HepG2 (cell line): Measurements from ENCODE around the gene SCART1. TPM values are rescaled to one million over a fixed set of nuclear protein-coding genes. Genes with fewer than 3 reads are reported as not detected.

Source experiments
- ATAC-seq: fragments of 200-7000 bp; cut with Tn5 transposase; 3 replicates; pipeline ENCODE4 v1.9.1; 2020; ENCODE audit warnings: mild to moderate bottlenecking, moderate library complexity
- BruUV-seq: library from RNA; stranded (reverse); fragments of 400-500 nt; replicated peaks from 2 replicates; lab custom pipeline; 2021; lab: Mats Ljungman, UMichigan
- CTCF ChIA-PET: fragments of 300-600 bp; formaldehyde crosslinking; extraction: SDS; loops from one replicate; lab custom pipeline; 2021; ENCODE audit warnings: low total read pairs, inconsistent platforms, low intra/inter-chr PET ratio; lab: Yijun Ruan, JAX
- POLR2A ChIA-PET: fragments of 350-600 bp; sonication (Branson Sonifier 250); formaldehyde crosslinking; loops from one replicate; lab custom pipeline; 2020; ENCODE audit warnings: antibody characterized with exemption, inconsistent platforms; lab: Yijun Ruan, JAX
- DNase-seq: peaks from one replicate; pipeline ENCODE4 v3.0.0-alpha.2; 2015; ENCODE audit warnings: low spot score
- FAIRE-seq: peaks from 3 replicates; lab custom pipeline; 2011; peaks lifted over from hg19 to GRCh38; lab: Jason Lieb, UNC
- H2AFZ ChIP-seq: one replicate; pipeline ENCODE4 v1.6.1; 2011; ENCODE audit warnings: low read length, inconsistent platforms
- H3K27ac ChIP-seq: fragments of 300-600 bp; 3 replicates; pipeline ENCODE4 v1.8.0; 2011; ENCODE audit warnings: mixed run types, mild to moderate bottlenecking, mixed read lengths, low read length, inconsistent platforms; ENCODE audit not compliant: insufficient read depth; ENCODE audit errors: extremely low read length
- H3K27me3 ChIP-seq, 2 experiments: fragments of 200-600 bp in 1 of 2; 2 replicates in 1 of 2; 3 replicates in 1 of 2; pipeline versions ENCODE4 v1.6.0 to v1.8.0; 2011; ENCODE audit warnings: low read length in 2 of 2, mild to moderate bottlenecking in 2 of 2, moderate library complexity in 2 of 2, inconsistent platforms in 1 of 2; ENCODE audit not compliant: insufficient read depth in 2 of 2, control insufficient read depth in 1 of 2
- H3K36me3 ChIP-seq, 2 experiments: fragments of 200-600 bp in 1 of 2; replicated peaks in 1 of 2; 2 replicates in 1 of 2; 3 replicates in 1 of 2; pipeline versions ENCODE4 v1.5.1 to v1.8.0; 2011; ENCODE audit warnings: low read length in 2 of 2, inconsistent platforms in 1 of 2; ENCODE audit not compliant: insufficient read depth in 2 of 2, control insufficient read depth in 1 of 2
- H3K4me1 ChIP-seq: 2 replicates; pipeline ENCODE4 v1.5.1; 2012; ENCODE audit warnings: low read length, inconsistent platforms; ENCODE audit not compliant: insufficient read depth
- H3K4me2 ChIP-seq: 2 replicates; pipeline ENCODE4 v1.6.0; 2011; ENCODE audit warnings: low read depth, low read length, inconsistent platforms
- H3K4me3 ChIP-seq, 3 experiments: fragments of 200-600 bp in 1 of 3; sonication (generic), shearing (Covaris generic) in 1 of 3; replicated peaks in 1 of 3; 2 replicates each; pipeline ENCODE4 v1.5.1; 2011 to 2016; ENCODE audit warnings: low read length in 3 of 3, inconsistent platforms in 2 of 3, low read depth in 2 of 3, mild to moderate bottlenecking in 2 of 3, control low read depth in 1 of 3, mixed read lengths in 1 of 3; ENCODE audit not compliant: insufficient read depth in 1 of 3
- H3K79me2 ChIP-seq: one replicate; pipeline ENCODE4 v1.6.1; 2011; ENCODE audit warnings: low read length, inconsistent platforms; ENCODE audit not compliant: insufficient read depth
- H3K9ac ChIP-seq: 2 replicates; pipeline ENCODE4 v1.6.0; 2011; ENCODE audit warnings: mild to moderate bottlenecking, low read depth, low read length, inconsistent platforms; ENCODE audit not compliant: insufficient read depth
- H3K9me3 ChIP-seq: 2 replicates; pipeline ENCODE4 v1.5.1; 2012; ENCODE audit warnings: mild to moderate bottlenecking, low read length
- H4K20me1 ChIP-seq: 2 replicates; pipeline ENCODE4 v1.6.0; 2011; ENCODE audit warnings: inconsistent platforms, mild to moderate bottlenecking, low read length, moderate library complexity; ENCODE audit not compliant: insufficient read depth
- HMGA1 ChIP-seq: sonication (generic); formaldehyde crosslinking; conservative IDR thresholded peaks from 2 replicates; pipeline ENCODE4 v1.4.0; 2020; ENCODE audit warnings: missing genetic modification reagents
- KAT8 ChIP-seq: IDR thresholded peaks from 2 replicates; pipeline ENCODE4 v1.6.1; 2016; ENCODE audit warnings: missing genetic modification reagents, missing compliant biosample characterization
- MED13 ChIP-seq: sonication (generic); formaldehyde crosslinking; IDR thresholded peaks from 2 replicates; pipeline ENCODE4 v1.5.0; 2020; ENCODE audit warnings: missing genetic modification reagents
- NCOA2 ChIP-seq: sonication (generic); formaldehyde crosslinking; IDR thresholded peaks from 2 replicates; pipeline ENCODE4 v1.8.0; 2022; ENCODE audit warnings: inconsistent platforms
- REL ChIP-seq: sonication (generic); formaldehyde crosslinking; conservative IDR thresholded peaks from 2 replicates; pipeline ENCODE4 v1.8.0; 2022; ENCODE audit warnings: mild to moderate bottlenecking, missing genetic modification reagents, moderate library complexity
- SALL1 ChIP-seq: sonication (generic); formaldehyde crosslinking; IDR thresholded peaks from 2 replicates; pipeline ENCODE4 v1.8.0; 2022; ENCODE audit warnings: mild to moderate bottlenecking, missing genetic modification reagents
- ZBTB8A ChIP-seq: sonication (generic); formaldehyde crosslinking; IDR thresholded peaks from 2 replicates; pipeline ENCODE4 v1.4.0; 2020; ENCODE audit warnings: mild to moderate bottlenecking, low read depth, missing genetic modification reagents, borderline replicate concordance
- ZKSCAN5 ChIP-seq: sonication (generic); formaldehyde crosslinking; IDR thresholded peaks from 2 replicates; pipeline ENCODE4 v1.5.1; 2020; ENCODE audit warnings: mild to moderate bottlenecking, missing genetic modification reagents
- ZNF431 ChIP-seq: sonication (generic); formaldehyde crosslinking; IDR thresholded peaks from 2 replicates; pipeline ENCODE4 v1.9.0; 2022; ENCODE audit warnings: missing genetic modification reagents, low read depth, mild to moderate bottlenecking, borderline replicate concordance
- ZNF850 ChIP-seq: sonication (generic); formaldehyde crosslinking; conservative IDR thresholded peaks from 2 replicates; pipeline ENCODE4 v1.9.0; 2021; ENCODE audit warnings: mild to moderate bottlenecking, missing genetic modification reagents
- WGBS: methylation state at CpG from one replicate; pipeline ENCODE4 v1.1.6; 2017; ENCODE audit warnings: low lambda C conversion rate; 5-methylcytosine and 5-hydroxymethylcytosine counted together
- in situ Hi-C: cut with HindIII; loops from 2 replicates; pipeline ENCODE4 v1.10.0; 2017; ENCODE audit warnings: low pct_unique_long_range_greater_than_20kb; ENCODE audit not compliant: extremely low pct_ligation_motif_present
- intact Hi-C: fragments of 100-400 bp; cut with micrococcal nuclease; formaldehyde crosslinking; loops from one replicate; pipeline ENCODE4 v1.10.0; 2022; ENCODE audit not compliant: unreplicated experiment
- polyA plus RNA-seq, 8 experiments: library from polyadenylated mRNA; depleted of rRNA in 3 of 8; stranded (reverse) in 7 of 8; unstranded in 1 of 8; fragments of >200 nt; fragmentation: Illumina TruSeq in 4 of 8; extraction: Trizol in 4 of 8; gene quantifications; 2 replicates each; pipeline versions ENCODE4 v1.2.1 to v1.2.3, GENCODE V29; 2011 to 2016; ENCODE audit warnings: low read depth in 4 of 8, missing spikeins in 1 of 8, mixed read lengths in 1 of 8; ENCODE audit not compliant: insufficient read depth in 1 of 8
- total RNA-seq, 5 experiments: library from RNA; depleted of rRNA; stranded (reverse); fragments of >200 nt; fragmentation: Illumina TruSeq; extraction: Trizol; gene quantifications; 2 replicates each; pipeline ENCODE4 v1.2.3, GENCODE V29; 2016; ENCODE audit warnings: low read depth in 1 of 5
- TF ChIP-seq, protein P1 (sequence below): sonication (generic); formaldehyde crosslinking; IDR thresholded peaks from 2 replicates; pipeline ENCODE4 v1.5.0; 2020; ENCODE audit warnings: mild to moderate bottlenecking, low read depth, missing genetic modification reagents, borderline replicate concordance
- TF ChIP-seq, protein P2 (sequence below), 2 experiments: sonication (generic) in 1 of 2; formaldehyde crosslinking in 1 of 2; IDR thresholded peaks; 2 replicates each; pipeline versions ENCODE4 v1.4.0 to v1.6.1; 2018 to 2020; ENCODE audit warnings: missing genetic modification reagents in 2 of 2, borderline replicate concordance in 1 of 2, low read depth in 1 of 2, mild to moderate bottlenecking in 1 of 2, missing biosample characterization in 1 of 2
- TF ChIP-seq, protein P3 (sequence below): sonication (generic); formaldehyde crosslinking; IDR thresholded peaks from 2 replicates; pipeline ENCODE4 v1.4.0; 2020; ENCODE audit warnings: mild to moderate bottlenecking, low read depth, missing genetic modification reagents
- TF ChIP-seq, protein P4 (sequence below): sonication (generic); formaldehyde crosslinking; IDR thresholded peaks from 2 replicates; pipeline ENCODE4 v1.4.0; 2020; ENCODE audit warnings: missing genetic modification reagents

SCART1 gene
- total and polyA plus RNA-seq, 2 of the 13 experiments (the other 11 are each of a cell fraction or from before 2014, with no cell fraction given) = 0.46 to 1.1 TPM

DNA sequence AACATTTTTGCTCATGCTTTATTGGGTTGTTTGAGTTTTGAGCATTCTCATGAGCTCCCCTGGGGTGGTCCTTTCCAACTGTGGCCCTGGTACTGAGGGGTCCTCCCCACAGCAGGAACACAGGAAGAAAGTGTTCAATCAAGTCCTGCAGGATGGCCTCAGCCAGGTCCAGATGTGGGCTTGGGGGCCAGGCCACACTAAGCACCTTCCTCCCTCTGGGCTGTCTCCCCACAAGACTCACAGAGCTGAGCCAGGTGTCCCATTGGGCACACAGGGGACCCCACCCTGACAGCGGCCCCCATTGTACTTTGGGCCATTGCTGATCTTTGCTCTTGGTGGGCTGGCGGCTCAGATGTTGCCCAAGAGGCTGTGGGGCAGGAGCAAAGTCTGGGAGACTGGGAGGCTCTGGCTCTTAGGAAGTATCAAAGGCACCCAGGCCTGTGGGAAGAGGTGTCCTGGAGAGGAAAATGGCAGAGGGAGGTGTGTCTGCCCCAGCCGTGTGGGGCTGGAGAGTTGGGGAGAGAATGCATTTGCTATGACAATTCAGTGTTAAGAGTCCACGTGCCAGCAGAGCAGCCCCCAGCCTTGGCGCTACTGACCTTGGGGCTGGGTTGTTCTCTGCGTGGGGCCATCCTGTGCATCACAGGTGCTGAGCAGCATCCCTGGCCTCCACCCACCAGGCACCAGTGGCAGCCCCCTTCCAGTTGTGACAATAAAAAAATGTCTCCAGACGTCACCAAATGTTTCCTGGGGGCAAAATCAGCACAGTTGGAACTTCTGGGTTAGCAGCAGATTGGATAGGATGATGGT is 17.8 kb downstream of the SCART1 start:
- WGBS = 23% methylated on average over 5 of the region's 7 CpGs
- H4K20me1 ChIP-seq = no peaks in the 10 kb centered on the region
- DNase-seq = peak; percentile 5
- POLR2A ChIA-PET = no interaction called here
- no peak for FAIRE-seq
- CTCF ChIA-PET = no interaction called here
- no peak overlapping the region for H3K4me3 ChIP-seq
- no peaks in the 10 kb centered on the region for H3K36me3 ChIP-seq
- H3K4me1 ChIP-seq = peaks cover 12% of the 10 kb centered on the region
- no peak overlapping the region for H2AFZ ChIP-seq
- no TSS peak for BruUV-seq
- no peaks in the 10 kb centered on the region for H3K9me3 ChIP-seq
- H3K9ac ChIP-seq = no peak overlapping the region
- H3K27me3 ChIP-seq = peaks cover 0 to 23% of the 10 kb centered on the region in 2 experiments; a peak in 3 of 5 replicates
- peak overlapping the region; percentile 0; the same call in 1 of the 2 replicates for H3K4me2 ChIP-seq
- in situ Hi-C loops (no loop called here), intact Hi-C loops (no loop called here)
- ATAC-seq = peak; percentile 58; the same call in 2 of the 3 replicates
- no peak overlapping the region for H3K27ac ChIP-seq
- no peaks in the 10 kb centered on the region for H3K79me2 ChIP-seq
- TF ChIP-seq SALL1 (peak; percentile 37; the same call in 1 of the 2 replicates), ZKSCAN5 (CRISPR knock-in tag) (no peak), ZNF850 (CRISPR knock-in tag) (no peak), ZBTB8A (CRISPR knock-in tag) (no peak), ZNF431 (CRISPR knock-in tag) (no peak), NCOA2 (CRISPR knock-in tag) (no peak), MED13 (no peak), HMGA1 (CRISPR knock-in tag) (no peak), REL (CRISPR knock-in tag) (no peak), KAT8 (CRISPR knock-in tag) (no peak)
- TF ChIP-seq, protein P1, sequence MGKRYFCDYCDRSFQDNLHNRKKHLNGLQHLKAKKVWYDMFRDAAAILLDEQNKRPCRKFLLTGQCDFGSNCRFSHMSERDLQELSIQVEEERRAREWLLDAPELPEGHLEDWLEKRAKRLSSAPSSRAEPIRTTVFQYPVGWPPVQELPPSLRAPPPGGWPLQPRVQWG (CRISPR knock-in tag) = no peak
- TF ChIP-seq, protein P2, sequence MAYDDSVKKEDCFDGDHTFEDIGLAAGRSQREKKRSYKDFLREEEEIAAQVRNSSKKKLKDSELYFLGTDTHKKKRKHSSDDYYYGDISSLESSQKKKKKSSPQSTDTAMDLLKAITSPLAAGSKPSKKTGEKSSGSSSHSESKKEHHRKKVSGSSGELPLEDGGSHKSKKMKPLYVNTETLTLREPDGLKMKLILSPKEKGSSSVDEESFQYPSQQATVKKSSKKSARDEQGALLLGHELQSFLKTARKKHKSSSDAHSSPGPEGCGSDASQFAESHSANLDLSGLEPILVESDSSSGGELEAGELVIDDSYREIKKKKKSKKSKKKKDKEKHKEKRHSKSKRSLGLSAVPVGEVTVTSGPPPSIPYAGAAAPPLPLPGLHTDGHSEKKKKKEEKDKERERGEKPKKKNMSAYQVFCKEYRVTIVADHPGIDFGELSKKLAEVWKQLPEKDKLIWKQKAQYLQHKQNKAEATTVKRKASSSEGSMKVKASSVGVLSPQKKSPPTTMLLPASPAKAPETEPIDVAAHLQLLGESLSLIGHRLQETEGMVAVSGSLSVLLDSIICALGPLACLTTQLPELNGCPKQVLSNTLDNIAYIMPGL (CRISPR knock-in tag; IDR thresholded peaks at IDR 0.05; ENCODE audit: borderline replicate concordance in 1 of 2, low read depth in 1 of 2) = no peak
- TF ChIP-seq, protein P3, sequence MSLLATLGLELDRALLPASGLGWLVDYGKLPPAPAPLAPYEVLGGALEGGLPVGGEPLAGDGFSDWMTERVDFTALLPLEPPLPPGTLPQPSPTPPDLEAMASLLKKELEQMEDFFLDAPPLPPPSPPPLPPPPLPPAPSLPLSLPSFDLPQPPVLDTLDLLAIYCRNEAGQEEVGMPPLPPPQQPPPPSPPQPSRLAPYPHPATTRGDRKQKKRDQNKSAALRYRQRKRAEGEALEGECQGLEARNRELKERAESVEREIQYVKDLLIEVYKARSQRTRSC (CRISPR knock-in tag) = no peak
- TF ChIP-seq, protein P4, sequence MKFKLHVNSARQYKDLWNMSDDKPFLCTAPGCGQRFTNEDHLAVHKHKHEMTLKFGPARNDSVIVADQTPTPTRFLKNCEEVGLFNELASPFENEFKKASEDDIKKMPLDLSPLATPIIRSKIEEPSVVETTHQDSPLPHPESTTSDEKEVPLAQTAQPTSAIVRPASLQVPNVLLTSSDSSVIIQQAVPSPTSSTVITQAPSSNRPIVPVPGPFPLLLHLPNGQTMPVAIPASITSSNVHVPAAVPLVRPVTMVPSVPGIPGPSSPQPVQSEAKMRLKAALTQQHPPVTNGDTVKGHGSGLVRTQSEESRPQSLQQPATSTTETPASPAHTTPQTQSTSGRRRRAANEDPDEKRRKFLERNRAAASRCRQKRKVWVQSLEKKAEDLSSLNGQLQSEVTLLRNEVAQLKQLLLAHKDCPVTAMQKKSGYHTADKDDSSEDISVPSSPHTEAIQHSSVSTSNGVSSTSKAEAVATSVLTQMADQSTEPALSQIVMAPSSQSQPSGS (CRISPR knock-in tag) = no peak
